K562 (cell line): ENCODE results near the gene SPX. TPM values are rescaled to one million over a fixed set of nuclear protein-coding genes. Genes with fewer than 3 reads are reported as not detected.

Experiments
- ATAC-seq: fragments of 200-7000 bp; cut with Tn5 transposase; 3 replicates; pipeline ENCODE4 v1.9.1; 2020; ENCODE audit warnings: moderate library complexity
- BruUV-seq: library from RNA; stranded (reverse); fragments of 400-500 nt; replicated peaks from 2 replicates; lab custom pipeline; 2021; lab: Mats Ljungman, UMichigan
- CTCF ChIA-PET: fragments of 300-600 bp; formaldehyde crosslinking; extraction: SDS; loops from one replicate; lab custom pipeline; 2021; ENCODE audit warnings: low intra/inter-chr PET ratio; lab: Yijun Ruan, JAX
- POLR2A ChIA-PET: fragments of 300-600, 350-650 bp; sonication (Branson Sonifier 250); formaldehyde crosslinking; extraction: SDS; loops from one replicate; lab custom pipeline; 2021; ENCODE audit warnings: antibody characterized with exemption, inconsistent platforms; lab: Yijun Ruan, JAX
- DNase-seq, 4 experiments: peaks; one replicate each; pipeline versions ENCODE4 v3.0.0 to v3.0.0-alpha.2; 2011 to 2018; ENCODE audit warnings: low spot score in 3 of 4, mixed read lengths in 3 of 4; ENCODE audit errors: extremely low read depth in 1 of 4
- FAIRE-seq: peaks from 2 replicates; lab custom pipeline; 2011; peaks lifted over from hg19 to GRCh38; lab: Jason Lieb, UNC
- H2AFZ ChIP-seq: 2 replicates; pipeline ENCODE4 v1.6.0; 2011; ENCODE audit warnings: low read depth, low read length, control low read depth, inconsistent platforms
- H3K27ac ChIP-seq: fragments of 200-600 bp; 3 replicates; pipeline ENCODE4 v1.8.0; 2011; ENCODE audit warnings: low read depth, mild to moderate bottlenecking, control low read depth, inconsistent platforms, low read length, moderate library complexity, mixed read lengths; ENCODE audit errors: extremely low read depth
- H3K27me3 ChIP-seq, 2 experiments: fragments of 300-600 bp in 1 of 2; 2 replicates in 1 of 2; 3 replicates in 1 of 2; pipeline versions ENCODE4 v1.6.0 to v1.8.0; 2011; ENCODE audit warnings: inconsistent platforms in 2 of 2, low read length in 2 of 2, mild to moderate bottlenecking in 1 of 2, mixed read lengths in 1 of 2, moderate library complexity in 1 of 2; ENCODE audit not compliant: control insufficient read depth in 2 of 2, insufficient read depth in 2 of 2
- H3K36me3 ChIP-seq: fragments of 300-600 bp; 3 replicates; pipeline ENCODE4 v1.8.0; 2011; ENCODE audit warnings: mild to moderate bottlenecking, low read length, inconsistent platforms; ENCODE audit not compliant: control insufficient read depth, insufficient read depth
- H3K4me1 ChIP-seq, 2 experiments: fragments of 200-600 bp in 1 of 2; replicated peaks in 1 of 2; 2 replicates in 1 of 2; 3 replicates in 1 of 2; pipeline versions ENCODE4 v1.5.1 to v1.8.0; 2011; ENCODE audit warnings: inconsistent platforms in 2 of 2, low read length in 2 of 2, mild to moderate bottlenecking in 1 of 2, mixed read lengths in 1 of 2, moderate library complexity in 1 of 2; ENCODE audit not compliant: control insufficient read depth in 2 of 2, insufficient read depth in 2 of 2
- H3K4me2 ChIP-seq: 2 replicates; pipeline ENCODE4 v1.6.1; 2011; ENCODE audit warnings: low read length, control low read depth, inconsistent platforms, mixed read lengths; ENCODE audit not compliant: insufficient read depth
- H3K4me3 ChIP-seq: fragments of 200-600 bp; sonication (generic), shearing (Covaris generic); 2 replicates; pipeline ENCODE4 v1.5.1; 2016; ENCODE audit warnings: control low read depth, inconsistent platforms
- H3K79me2 ChIP-seq: fragments of 200-600 bp; 3 replicates; pipeline ENCODE4 v1.8.0; 2011; ENCODE audit warnings: low read length, inconsistent platforms; ENCODE audit not compliant: control insufficient read depth, insufficient read depth
- H3K9ac ChIP-seq, 2 experiments: 2 replicates each; pipeline versions ENCODE4 v1.6.0 to v1.6.1; 2011; ENCODE audit warnings: low read depth in 2 of 2, low read length in 2 of 2, control low read depth in 1 of 2, inconsistent platforms in 1 of 2, mild to moderate bottlenecking in 1 of 2, mixed read lengths in 1 of 2; ENCODE audit not compliant: insufficient read depth in 1 of 2
- H3K9me1 ChIP-seq: one replicate; pipeline ENCODE4 v1.6.0; 2011; ENCODE audit warnings: inconsistent platforms, mild to moderate bottlenecking, low read length, moderate library complexity; ENCODE audit not compliant: control insufficient read depth, insufficient read depth
- H3K9me3 ChIP-seq: replicated peaks from 2 replicates; pipeline ENCODE4 v1.5.1; 2011; ENCODE audit warnings: low read depth, low read length, inconsistent platforms; ENCODE audit not compliant: control insufficient read depth, insufficient read depth
- H4K20me1 ChIP-seq: replicated peaks from 2 replicates; pipeline ENCODE4 v1.6.1; 2011; ENCODE audit warnings: low read length, inconsistent platforms, mixed read lengths; ENCODE audit not compliant: control insufficient read depth, insufficient read depth
- MXD1 ChIP-seq: fragments of 250-450 bp; sonication (Bioruptor Pico); IDR thresholded peaks from 2 replicates; pipeline ENCODE4 v1.8.0; 2021; ENCODE audit warnings: borderline replicate concordance, mild to moderate bottlenecking, moderate library complexity; ENCODE audit not compliant: poor library complexity, severe bottlenecking
- NFE2L1 ChIP-seq: fragments of 450-650 bp; IDR thresholded peaks from 2 replicates; pipeline ENCODE4 v1.6.1; 2016; ENCODE audit warnings: missing genetic modification characterization, low read depth, mild to moderate bottlenecking, missing compliant biosample characterization, moderate library complexity, borderline replicate concordance
- NFYB ChIP-seq: IDR thresholded peaks from 2 replicates; pipeline ENCODE4 v1.6.1; 2011; ENCODE audit warnings: mild to moderate bottlenecking, moderate library complexity; ENCODE audit not compliant: insufficient read length; ENCODE audit errors: extremely low read depth
- POLR3G ChIP-seq: IDR thresholded peaks from 2 replicates; pipeline ENCODE4 v1.6.1; 2011; ENCODE audit not compliant: insufficient read length, insufficient replicate concordance; ENCODE audit errors: extremely low read depth
- RBM22 ChIP-seq: fragments of 200-400 bp; formaldehyde crosslinking; IDR thresholded peaks from 2 replicates; pipeline ENCODE4 v1.6.1; 2018; ENCODE audit warnings: low read length, low read depth; ENCODE audit not compliant: poor library complexity, severe bottlenecking
- SMAD2 ChIP-seq: fragments of 150-350 bp; IDR thresholded peaks from 2 replicates; pipeline ENCODE4 v1.6.1; 2014; ENCODE audit warnings: low read depth, mild to moderate bottlenecking, low read length
- ZNF561 ChIP-seq: fragments of 450-650 bp; formaldehyde crosslinking; conservative IDR thresholded peaks from 2 replicates; pipeline ENCODE4 v1.4.0; 2020; ENCODE audit warnings: mild to moderate bottlenecking, moderate library complexity
- WGBS: fragments of 100-300 bp; shearing (Covaris generic); methylation state at CpG from one replicate; pipeline ENCODE4 v1.1.6; 2016; ENCODE audit warnings: low coverage, mixed read lengths; ENCODE audit not compliant: insufficient coverage; ENCODE audit errors: missing lambda C conversion rate; 5-methylcytosine and 5-hydroxymethylcytosine counted together
- in situ Hi-C: fragments of 300-500 bp; cut with MboI; formaldehyde crosslinking; loops from 4 replicates; pipeline ENCODE4 v1.15.0; 2018; ENCODE audit warnings: inconsistent platforms, mixed read lengths
- intact Hi-C: fragments of 100-400 bp; cut with micrococcal nuclease; formaldehyde crosslinking; loops from 2 replicates; pipeline ENCODE4 v1.14.2; 2022
- polyA plus RNA-seq, 8 experiments: library from polyadenylated mRNA; depleted of rRNA in 4 of 8; stranded (reverse) in 5 of 8; unstranded in 3 of 8; fragments of >200 nt; fragmentation: Nextera tagmentation in 2 of 8; fragmentation: Illumina TruSeq in 1 of 8; extraction: Ambion mirVana in 2 of 8; extraction: Trizol in 1 of 8; gene quantifications; 2 replicates each; pipeline versions ENCODE4 v1.2.1 to v1.2.3, GENCODE V29; 2011 to 2014; ENCODE audit warnings: inconsistent platforms in 1 of 8, missing spikeins in 1 of 8
- total RNA-seq, 7 experiments: library from RNA; depleted of rRNA in 6 of 7; stranded (reverse); fragments of >200 nt in 6 of 7; fragmentation: Illumina TruSeq in 2 of 7; extraction: Trizol in 2 of 7; gene quantifications; 2 replicates each; pipeline versions ENCODE4 v1.2.1 to v1.2.3, GENCODE V29; 2011 to 2021; ENCODE audit warnings: low replicate concordance in 1 of 7

Gene SPX
- total and polyA plus RNA-seq, 9 of the 15 experiments (the other 6 are each of a cell fraction or from before 2014, with no cell fraction given), result 0.06 to 0.40 (median 0.14) TPM

GRCh38 chr12:21539797-21540196 is 13.7 kb downstream of the SPX start (continued):
- no peak for TF ChIP-seq MXD1 (CRISPR knock-in tag)
- TF ChIP-seq RBM22, result no peak
- no peak for TF ChIP-seq POLR3G
- no peak for TF ChIP-seq SMAD2

DNA sequence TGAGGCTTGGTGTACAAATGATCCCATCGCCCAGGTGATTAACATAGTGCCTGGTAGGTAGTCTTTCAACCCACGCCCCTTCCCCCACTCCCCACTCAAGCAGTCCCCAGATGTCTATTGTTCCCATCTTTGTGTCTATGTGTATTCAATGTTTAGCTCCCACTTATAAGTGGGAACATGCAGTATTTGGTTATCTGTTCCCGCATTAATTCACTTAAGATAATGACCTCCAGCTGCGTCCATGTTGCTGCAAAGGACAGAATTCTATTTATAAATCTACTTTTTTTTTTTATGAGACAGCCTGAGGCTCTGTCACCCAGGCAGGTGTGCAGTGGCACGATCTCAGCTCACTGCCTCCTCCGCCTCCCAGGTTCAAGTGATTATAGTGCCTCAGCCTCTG is 15.7 kb downstream of the SPX start:
- H3K9me1 ChIP-seq, result no peaks in the 10 kb centered on the region
- POLR2A ChIA-PET, result no interaction called here
- H3K27me3 ChIP-seq, result peaks cover 0 to 4% of the 10 kb centered on the region in 2 experiments; a peak in 2 of 5 replicates
- H3K79me2 ChIP-seq, result no peaks in the 10 kb centered on the region
- WGBS, result 6% methylated on average over 6 of the region's 6 CpGs
- no peaks in the 10 kb centered on the region for H3K4me1 ChIP-seq
- no TSS peak for BruUV-seq
- no peaks in the 10 kb centered on the region for H3K9me3 ChIP-seq
- H3K9ac ChIP-seq, result no peak overlapping the region
- no peaks in the 10 kb centered on the region for H4K20me1 ChIP-seq
- TF ChIP-seq ZNF561 (CRISPR knock-in tag) (no peak), NFE2L1 (tag) (no peak), NFYB (no peak)
- in situ Hi-C loops, result no loop called here
- ATAC-seq (no peak), FAIRE-seq (no peak), DNase-seq (no peak)
- CTCF ChIA-PET, result no interaction called here
- H3K4me2 ChIP-seq, result no peak overlapping the region
- no peaks in the 10 kb centered on the region for H3K36me3 ChIP-seq
- H2AFZ ChIP-seq, result no peak overlapping the region
- no peak overlapping the region for H3K27ac ChIP-seq
- intact Hi-C loops, result no loop called here
- H3K4me3 ChIP-seq, result no peak overlapping the region
